ENCODE data around the gene CARD10. TPM values are rescaled to one million over a fixed set of nuclear protein-coding genes. Genes with fewer than 3 reads are reported as not detected.

Gene CARD10
- total RNA-seq, 1 experiment from 2014 or later, result 17.5 TPM

GRCh38 chr22:37538590-37539357 lies 19.6 kb upstream of the CARD10 start:
- TF ChIP-seq TCF7 (CRISPR knock-in tag; IDR thresholded peaks at IDR 0.05; ENCODE audit: low read depth), result no peak
- TF ChIP-seq FOXP1 (CRISPR knock-in tag; IDR thresholded peaks at IDR 0.05; ENCODE audit: borderline replicate concordance), result no peak
- TF ChIP-seq ETV6 (CRISPR knock-in tag; IDR thresholded peaks at IDR 0.05), result 0 out of 2 replicates have a peak, but pooled peaks have one; percentile 36
- 0 out of 2 replicates have a peak, but pooled peaks have one; percentile 34 for TF ChIP-seq MAX (CRISPR knock-in tag; IDR thresholded peaks at IDR 0.05)
- TF ChIP-seq SP1 (CRISPR knock-in tag; conservative IDR thresholded peaks at IDR 0.05), result peak; percentile 53
- no peak for TF ChIP-seq PRRX2 (CRISPR knock-in tag; IDR thresholded peaks at IDR 0.05)
- no peak for TF ChIP-seq ZNF396 (CRISPR knock-in tag; IDR thresholded peaks at IDR 0.05; ENCODE audit: borderline replicate concordance)
- TF ChIP-seq PRDM15 (CRISPR knock-in tag; IDR thresholded peaks at IDR 0.05), result peak; percentile 68; the same call in 1 of the 2 replicates
- peak; percentile 81 for TF ChIP-seq CTCF (IDR thresholded peaks at IDR 0.05)
- TF ChIP-seq GABPB1 (CRISPR knock-in tag; IDR thresholded peaks at IDR 0.05), result peak; percentile 54; the same call in 1 of the 2 replicates
- ChIA-PET POLR2A (interaction anchor here (0.9 kb wide), 2 partner anchors 31 to 69 kb away, joined by 3 read pairs; no protein-coding TSS in a partner anchor), CTCF (interaction anchor here (0.9 to 16.5 kb wide), 13 partner anchors 9 to 133 kb away, joined by 3 to 728 read pairs (median 5); partner anchors contain the start of genes CARD10, CDC42EP1, GGA1 and LGALS2)
- no peaks in the 10 kb centered on the region for H3K36me3 Mint-ChIP-seq
- H3K27ac Mint-ChIP-seq, result no peak overlapping the region
- H3K9me3 Mint-ChIP-seq, result no peaks in the 10 kb centered on the region
- H3K4me1 Mint-ChIP-seq, result peaks cover 12% of the 10 kb centered on the region
- DNase-seq (ENCODE audit: low spot score) (peak; percentile 95), ATAC-seq (peak; percentile 100)
- H3K4me3 Mint-ChIP-seq, result no peak overlapping the region
- no peaks in the 10 kb centered on the region; the same call in 1 of the 2 replicates for H3K27me3 Mint-ChIP-seq (ENCODE audit: low read depth)

- Mint-ChIP-seq H3K4me3 (no peak overlapping the region), H3K4me1 (peaks cover 7% of the 10 kb centered on the region), H3K27me3 (ENCODE audit: low read depth) (peaks cover 4% of the 10 kb centered on the region; the same call in 1 of the 2 replicates), H3K9me3 (no peaks in the 10 kb centered on the region), H3K27ac (no peak overlapping the region), H3K36me3 (no peaks in the 10 kb centered on the region)
- TF ChIP-seq ZSCAN18 (CRISPR knock-in tag; IDR thresholded peaks at IDR 0.05) (no peak), USF1 (CRISPR knock-in tag; IDR thresholded peaks at IDR 0.05) (no peak), CREB1 (CRISPR knock-in tag; IDR thresholded peaks at IDR 0.05) (no peak), OVOL2 (CRISPR knock-in tag; IDR thresholded peaks at IDR 0.05; ENCODE audit: borderline replicate concordance) (no peak)
- POLR2A ChIA-PET, result no interaction called here
- CTCF ChIA-PET, result interaction anchor here (1.5 kb wide), 1 partner anchor 32 kb away, joined by 6 read pairs; no protein-coding TSS in a partner anchor
- ATAC-seq, result no peak
- DNase-seq (ENCODE audit: low spot score), result no peak
Observed at GRCh38 chr22:37535159-37535558, 15.9 kb upstream of the CARD10 start.

Data from WTC11 (cell line).